IMR-90 (cell line): ENCODE data around the gene PAMR1. TPM values are rescaled to one million over a fixed set of nuclear protein-coding genes. Genes with fewer than 3 reads are reported as not detected.
A peak's percentile ranks its signal among the peaks of the same experiment; 100 is the strongest.

Experiments
- ATAC-seq: fragments of 200-7000 bp; cut with Tn5 transposase; 2 replicates; pipeline ENCODE4 v1.9.1; 2020; ENCODE audit warnings: low read depth, mild to moderate bottlenecking, moderate library complexity
- BruUV-seq: library from RNA; stranded (reverse); fragments of 400-500 nt; replicated peaks from 2 replicates; lab custom pipeline; 2021; lab: Mats Ljungman, UMichigan
- CTCF ChIA-PET: fragments of 300-600 bp; formaldehyde crosslinking; extraction: SDS; loops from one replicate; lab custom pipeline; 2021; ENCODE audit warnings: antibody characterized with exemption; lab: Yijun Ruan, JAX
- POLR2A ChIA-PET: fragments of 300-600 bp; sonication (Branson Sonifier 250); formaldehyde crosslinking; loops from one replicate; lab custom pipeline; 2022; ENCODE audit warnings: antibody characterized with exemption; ENCODE audit not compliant: unreplicated experiment; lab: Charles Lee
- DNase-seq: peaks from one replicate; pipeline ENCODE4 v3.0.0; 2013
- H2AFZ ChIP-seq: replicated peaks from 2 replicates; pipeline ENCODE3; 2013; ENCODE audit warnings: low read length, mild to moderate bottlenecking; ENCODE audit not compliant: poor library complexity
- H2AK5ac ChIP-seq: 2 replicates; pipeline ENCODE4 v1.6.1; 2013; ENCODE audit warnings: low read depth, low read length, inconsistent platforms
- H2AK9ac ChIP-seq: replicated peaks from 2 replicates; pipeline ENCODE3; 2013; ENCODE audit warnings: mild to moderate bottlenecking, low read depth, low read length, moderate library complexity; ENCODE audit not compliant: poor library complexity
- H2BK120ac ChIP-seq: 2 replicates; pipeline ENCODE4 v1.6.1; 2013; ENCODE audit warnings: low read depth, low read length, inconsistent platforms
- H2BK15ac ChIP-seq: 3 replicates; pipeline ENCODE4 v1.6.1; 2013; ENCODE audit warnings: low read depth, low read length, inconsistent platforms
- H2BK20ac ChIP-seq: 2 replicates; pipeline ENCODE4 v1.6.1; 2013; ENCODE audit warnings: low read depth, mild to moderate bottlenecking, inconsistent platforms, low read length, moderate library complexity
- H2BK5ac ChIP-seq: 2 replicates; pipeline ENCODE4 v1.6.1; 2013; ENCODE audit warnings: mild to moderate bottlenecking, low read depth, low read length, inconsistent platforms; ENCODE audit not compliant: poor library complexity, severe bottlenecking
- H3K14ac ChIP-seq: replicated peaks from 2 replicates; pipeline ENCODE4 v1.6.1; 2013; ENCODE audit warnings: low read depth, low read length, inconsistent platforms
- H3K18ac ChIP-seq: 2 replicates; pipeline ENCODE4 v1.6.1; 2013; ENCODE audit warnings: low read depth, low read length, control low read depth
- H3K23ac ChIP-seq: 2 replicates; pipeline ENCODE4 v1.6.1; 2013; ENCODE audit warnings: low read depth, low read length, inconsistent platforms
- H3K27ac ChIP-seq: 2 replicates; pipeline ENCODE4 v1.5.1; 2013; ENCODE audit warnings: mild to moderate bottlenecking, control low read depth, low read length; ENCODE audit not compliant: insufficient read depth
- H3K27me3 ChIP-seq: 2 replicates; pipeline ENCODE4 v1.6.1; 2013; ENCODE audit warnings: low read length; ENCODE audit not compliant: control insufficient read depth, insufficient read depth
- H3K36me3 ChIP-seq: 2 replicates; pipeline ENCODE4 v1.6.1; 2013; ENCODE audit warnings: low read length, mixed read lengths; ENCODE audit not compliant: control insufficient read depth, insufficient read depth
- H3K4ac ChIP-seq: 2 replicates; pipeline ENCODE4 v1.6.1; 2013; ENCODE audit warnings: low read depth, low read length, inconsistent platforms
- H3K4me1 ChIP-seq: 2 replicates; pipeline ENCODE4 v1.6.1; 2013; ENCODE audit warnings: low read length, mixed read lengths; ENCODE audit not compliant: control insufficient read depth, insufficient read depth
- H3K4me2 ChIP-seq: 2 replicates; pipeline ENCODE4 v1.6.1; 2013; ENCODE audit warnings: low read depth, mild to moderate bottlenecking, control low read depth, low read length, moderate library complexity
- H3K4me3 ChIP-seq: 2 replicates; pipeline ENCODE4 v1.5.1; 2013; ENCODE audit warnings: low read depth, mild to moderate bottlenecking, control low read depth, low read length, moderate library complexity; ENCODE audit not compliant: insufficient read depth
- H3K56ac ChIP-seq: 2 replicates; pipeline ENCODE4 v1.6.1; 2013; ENCODE audit warnings: low read length, inconsistent platforms; ENCODE audit not compliant: insufficient read depth; ENCODE audit errors: extremely low read depth
- H3K79me1 ChIP-seq, 2 experiments: 2 replicates each; pipeline ENCODE4 v1.6.1; 2013; ENCODE audit warnings: low read length in 2 of 2, inconsistent platforms in 1 of 2, low read depth in 1 of 2
- H3K9ac ChIP-seq: 2 replicates; pipeline ENCODE4 v1.6.1; 2013; ENCODE audit warnings: low read depth, low read length, control low read depth
- H3K9me1 ChIP-seq: 2 replicates; pipeline ENCODE4 v1.6.1; 2013; ENCODE audit warnings: low read length, inconsistent platforms; ENCODE audit not compliant: insufficient read depth
- H3K9me3 ChIP-seq: 2 replicates; pipeline ENCODE4 v1.6.1; 2013; ENCODE audit warnings: low read length; ENCODE audit not compliant: control insufficient read depth, insufficient read depth
- H4K20me1 ChIP-seq: 2 replicates; pipeline ENCODE4 v1.6.1; 2013; ENCODE audit warnings: low read length, inconsistent platforms; ENCODE audit not compliant: insufficient read depth
- H4K5ac ChIP-seq: 2 replicates; pipeline ENCODE4 v1.6.1; 2013; ENCODE audit warnings: mild to moderate bottlenecking, low read depth, low read length, control low read depth
- H4K8ac ChIP-seq, 2 experiments: 2 replicates each; pipeline ENCODE4 v1.6.1; 2013; ENCODE audit warnings: low read depth in 2 of 2, low read length in 2 of 2, control low read depth in 1 of 2, inconsistent platforms in 1 of 2
- H4K91ac ChIP-seq: 2 replicates; pipeline ENCODE4 v1.6.1; 2013; ENCODE audit warnings: low read depth, low read length, inconsistent platforms; ENCODE audit not compliant: insufficient read depth
- MXI1 ChIP-seq: IDR thresholded peaks from 2 replicates; pipeline ENCODE4 v1.6.1; 2012; ENCODE audit warnings: low read depth, mild to moderate bottlenecking, low read length, moderate library complexity, borderline replicate concordance
- NFE2L2 ChIP-seq: fragments of 150-350 bp; IDR thresholded peaks from 2 replicates; pipeline ENCODE4 v1.6.1; 2016; ENCODE audit warnings: low read depth, mild to moderate bottlenecking, low read length
- USF2 ChIP-seq: fragments of 150-350 bp; IDR thresholded peaks from 2 replicates; pipeline ENCODE4 v1.6.1; 2017; ENCODE audit warnings: mild to moderate bottlenecking, antibody characterized with exemption, low read length, low read depth
- WGBS, 2 experiments: methylation state at CpG; one replicate each; pipeline versions ENCODE4 v1.1.5 to v1.1.7; 2013; ENCODE audit warnings: missing lambda C conversion rate in 2 of 2; ENCODE audit not compliant: insufficient read length in 1 of 2; ENCODE audit errors: extremely low coverage in 2 of 2; 5-methylcytosine and 5-hydroxymethylcytosine counted together
- dilution Hi-C: fragments of 300-500 bp; cut with HindIII; formaldehyde crosslinking; loops from one replicate; pipeline ENCODE4 v1.14.3; 2018; ENCODE audit warnings: low sequenced_read_pairs; ENCODE audit not compliant: unreplicated experiment
- in situ Hi-C: fragments of 300-500 bp; cut with MboI; formaldehyde crosslinking; loops from 3 replicates; pipeline ENCODE4 v1.14.3; 2019; ENCODE audit warnings: low sequenced_read_pairs, inconsistent platforms, mixed read lengths
- intact Hi-C: fragments of 100-400 bp; cut with micrococcal nuclease; formaldehyde crosslinking; loops from 2 replicates; pipeline ENCODE4 v1.10.0; 2022
- polyA plus RNA-seq, 3 experiments: library from polyadenylated mRNA; depleted of rRNA; stranded (reverse); fragments of >200 nt; gene quantifications; 2 replicates each; pipeline ENCODE4 v1.2.3, GENCODE V29; 2012; ENCODE audit warnings: low replicate concordance in 1 of 3
- total RNA-seq: library from RNA; depleted of rRNA; stranded (reverse); fragments of >200 nt; gene quantifications from 2 replicates; pipeline ENCODE4 v1.2.3, GENCODE V29; 2012
- TF ChIP-seq, protein P1 (sequence below): fragments of 150-350 bp; IDR thresholded peaks from 2 replicates; pipeline ENCODE4 v1.6.1; 2016; ENCODE audit warnings: low read depth, mild to moderate bottlenecking, low read length, moderate library complexity, borderline replicate concordance

The PAMR1 gene
- total and polyA plus RNA-seq, 2 of the 4 experiments (the other 2 are of a cell fraction) = 70.7 to 80.7 TPM

GRCh38 chr11:35418282-35419183 is 106.9 kb downstream of the PAMR1 start:
- Histone ChIP-seq H2BK120ac (no peak overlapping the region), H3K9me1 (no peaks in the 10 kb centered on the region), H2AK9ac (peak overlapping the region; percentile 6), H4K5ac (no peak overlapping the region), H2AFZ (peak overlapping the region; percentile 85), H3K9ac (no peak overlapping the region), H2BK15ac (no peak overlapping the region), H3K23ac (no peak overlapping the region), H3K4me3 (peak overlapping the region; percentile 48), H3K79me1 (0 out of 4 replicates have a peak, but pooled peaks cover 0 to 3% of the 10 kb centered on the region in 2 experiments), H3K14ac (no peak overlapping the region), H4K20me1 (no peaks in the 10 kb centered on the region), H3K27ac (no peak overlapping the region), H3K4me2 (peak overlapping the region; percentile 65), H3K36me3 (peaks cover 4% of the 10 kb centered on the region; the same call in 1 of the 2 replicates), H2BK5ac (no peak overlapping the region), H3K9me3 (no peaks in the 10 kb centered on the region), H4K91ac (no peak overlapping the region), H2AK5ac (no peak overlapping the region), H3K27me3 (peaks cover 24% of the 10 kb centered on the region), H3K18ac (no peak overlapping the region), H3K4ac (no peak overlapping the region), H3K4me1 (peaks cover 2% of the 10 kb centered on the region; the same call in 1 of the 2 replicates), H3K56ac (no peak overlapping the region), H4K8ac (no peak overlapping the region), H2BK20ac (no peak overlapping the region)
- dilution Hi-C loops (no loop called here), intact Hi-C loops (no loop called here), in situ Hi-C loops (no loop called here)
- ChIA-PET CTCF (interaction anchor here (0.7 kb wide), 1 partner anchor 14 kb away, joined by 3 read pairs; no protein-coding TSS in a partner anchor), POLR2A (no interaction called here)
- 11% methylated on average over 47 of the region's 69 CpGs; no CpG with 5 or more reads in 1 of the 2 experiments for WGBS, 2 experiments
- ATAC-seq = peak; percentile 71
- DNase-seq = peak; percentile 12
- TF ChIP-seq MXI1 = no peak
- no peak for TF ChIP-seq USF2
- TF ChIP-seq NFE2L2 = no peak
- TF ChIP-seq, protein P1, sequence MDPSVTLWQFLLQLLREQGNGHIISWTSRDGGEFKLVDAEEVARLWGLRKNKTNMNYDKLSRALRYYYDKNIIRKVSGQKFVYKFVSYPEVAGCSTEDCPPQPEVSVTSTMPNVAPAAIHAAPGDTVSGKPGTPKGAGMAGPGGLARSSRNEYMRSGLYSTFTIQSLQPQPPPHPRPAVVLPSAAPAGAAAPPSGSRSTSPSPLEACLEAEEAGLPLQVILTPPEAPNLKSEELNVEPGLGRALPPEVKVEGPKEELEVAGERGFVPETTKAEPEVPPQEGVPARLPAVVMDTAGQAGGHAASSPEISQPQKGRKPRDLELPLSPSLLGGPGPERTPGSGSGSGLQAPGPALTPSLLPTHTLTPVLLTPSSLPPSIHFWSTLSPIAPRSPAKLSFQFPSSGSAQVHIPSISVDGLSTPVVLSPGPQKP = no peak
- no TSS peak for BruUV-seq
